Astrocyte (in vitro differentiated cells and primary cell): ENCODE measurements around the gene ETV1. TPM values are rescaled to one million over a fixed set of nuclear protein-coding genes. Genes with fewer than 3 reads are reported as not detected.
A peak's percentile ranks its signal among the peaks of the same experiment; 100 is the strongest.

Experiments used
- DNase-seq: peaks from one replicate; pipeline ENCODE4 v3.0.0-alpha.2; 2010; ENCODE audit warnings: low read depth
- FAIRE-seq: peaks from 2 replicates; lab custom pipeline; 2011; peaks lifted over from hg19 to GRCh38; lab: Jason Lieb, UNC
- H2AFZ ChIP-seq: 2 replicates; pipeline ENCODE4 v1.6.0; 2012; ENCODE audit warnings: low read depth, low read length, inconsistent platforms
- H3K27ac ChIP-seq: 2 replicates; pipeline ENCODE4 v1.5.1; 2011; ENCODE audit warnings: low read depth, low read length, inconsistent platforms
- H3K27me3 ChIP-seq: 2 replicates; pipeline ENCODE4 v1.6.0; 2011; ENCODE audit warnings: low read length, inconsistent platforms; ENCODE audit not compliant: insufficient read depth
- H3K36me3 ChIP-seq: 2 replicates; pipeline ENCODE4 v1.5.1; 2011; ENCODE audit warnings: low read length, inconsistent platforms; ENCODE audit not compliant: insufficient read depth
- H3K4me1 ChIP-seq: 2 replicates; pipeline ENCODE4 v1.5.1; 2011; ENCODE audit warnings: low read length, inconsistent platforms; ENCODE audit not compliant: insufficient read depth
- H3K4me2 ChIP-seq: 2 replicates; pipeline ENCODE4 v1.6.0; 2012; ENCODE audit warnings: low read length, inconsistent platforms
- H3K4me3 ChIP-seq: 2 replicates; pipeline ENCODE4 v1.5.1; 2011; ENCODE audit warnings: low read depth, mild to moderate bottlenecking, low read length, inconsistent platforms; ENCODE audit not compliant: insufficient read depth
- H3K79me2 ChIP-seq: 2 replicates; pipeline ENCODE4 v1.6.0; 2012; ENCODE audit warnings: mild to moderate bottlenecking, low read length, inconsistent platforms; ENCODE audit not compliant: insufficient read depth
- H3K9ac ChIP-seq: 2 replicates; pipeline ENCODE4 v1.6.0; 2012; ENCODE audit warnings: mild to moderate bottlenecking, low read length, inconsistent platforms
- H3K9me3 ChIP-seq: 2 replicates; pipeline ENCODE4 v1.5.1; 2012; ENCODE audit warnings: low read depth, mild to moderate bottlenecking, low read length, inconsistent platforms; ENCODE audit not compliant: insufficient read depth
- H4K20me1 ChIP-seq: 2 replicates; pipeline ENCODE4 v1.6.0; 2012; ENCODE audit warnings: low read length, inconsistent platforms; ENCODE audit not compliant: insufficient read depth
- H3K27ac Mint-ChIP-seq: one replicate; pipeline ENCODE4 v1.8.0; 2021; ENCODE audit warnings: mild to moderate bottlenecking, mixed read lengths; ENCODE audit not compliant: unreplicated experiment
- H3K27me3 Mint-ChIP-seq: one replicate; pipeline ENCODE4 v1.8.0; 2021; ENCODE audit warnings: low read depth, mixed read lengths; ENCODE audit not compliant: unreplicated experiment
- H3K36me3 Mint-ChIP-seq: one replicate; pipeline ENCODE4 v1.8.0; 2021; ENCODE audit warnings: low read depth, mixed read lengths; ENCODE audit not compliant: unreplicated experiment
- H3K4me1 Mint-ChIP-seq: one replicate; pipeline ENCODE4 v1.8.0; 2021; ENCODE audit warnings: low read depth, mixed read lengths; ENCODE audit not compliant: unreplicated experiment
- H3K4me3 Mint-ChIP-seq: one replicate; pipeline ENCODE4 v1.8.0; 2021; ENCODE audit warnings: mild to moderate bottlenecking, moderate library complexity, mixed read lengths; ENCODE audit not compliant: unreplicated experiment
- H3K9me3 Mint-ChIP-seq: one replicate; pipeline ENCODE4 v1.8.0; 2021; ENCODE audit warnings: mild to moderate bottlenecking, mixed read lengths; ENCODE audit not compliant: unreplicated experiment
- CTCF ChIP-seq: IDR thresholded peaks from 2 replicates; pipeline ENCODE4 v1.5.1; 2011; ENCODE audit warnings: low read depth, mild to moderate bottlenecking, inconsistent platforms, low read length, moderate library complexity; ENCODE audit not compliant: insufficient read depth
- EZH2 ChIP-seq: IDR thresholded peaks from 2 replicates; pipeline ENCODE4 v1.6.1; 2012; ENCODE audit warnings: mild to moderate bottlenecking, low read length, inconsistent platforms; ENCODE audit not compliant: insufficient read depth
- total RNA-seq: library from RNA; stranded (reverse); gene quantifications from 2 replicates; pipeline ENCODE4 v1.2.1, GENCODE V29; 2021

ETV1 gene
- total RNA-seq, 1 donor from 2014 or later = 12.6 TPM

- DNase-seq = peak; percentile 46
Observed at GRCh38 chr7:13987395-13987794, 2.1 kb downstream of the ETV1 start.

GRCh38 chr7:13986208-13986607, 3.3 kb downstream of the ETV1 start:
- H3K9me3 Mint-ChIP-seq = no peaks in the 10 kb centered on the region
- Histone ChIP-seq H3K36me3 (no peaks in the 10 kb centered on the region), H3K27me3 (no peaks in the 10 kb centered on the region), H3K4me2 (peak overlapping the region; percentile 66), H3K4me3 (peak overlapping the region; percentile 3), H2AFZ (no peak overlapping the region), H4K20me1 (no peaks in the 10 kb centered on the region), H3K9me3 (no peaks in the 10 kb centered on the region), H3K9ac (no peak overlapping the region), H3K27ac (no peak overlapping the region), H3K79me2 (peaks cover 4% of the 10 kb centered on the region), H3K4me1 (no peaks in the 10 kb centered on the region)
- H3K4me1 Mint-ChIP-seq = peaks cover 10% of the 10 kb centered on the region
- no peaks in the 10 kb centered on the region for H3K27me3 Mint-ChIP-seq
- DNase-seq (no peak), FAIRE-seq (no peak)
- H3K36me3 Mint-ChIP-seq = no peaks in the 10 kb centered on the region
- H3K27ac Mint-ChIP-seq = no peak overlapping the region
- H3K4me3 Mint-ChIP-seq = peak overlapping the region; percentile 23
- TF ChIP-seq EZH2 (no peak), CTCF (no peak)

More at GRCh38 chr7:13987395-13987794, 2.1 kb downstream of the ETV1 start:
- Histone ChIP-seq H4K20me1 (no peaks in the 10 kb centered on the region), H3K36me3 (no peaks in the 10 kb centered on the region), H3K27me3 (no peaks in the 10 kb centered on the region), H3K9me3 (no peaks in the 10 kb centered on the region), H3K79me2 (peaks cover 4% of the 10 kb centered on the region), H3K27ac (peak overlapping the region; percentile 67), H2AFZ (no peak overlapping the region), H3K4me2 (peak overlapping the region; percentile 92), H3K4me1 (peaks cover 8% of the 10 kb centered on the region), H3K9ac (peak overlapping the region; percentile 89), H3K4me3 (peak overlapping the region; percentile 92)
- no peak overlapping the region for H3K27ac Mint-ChIP-seq
- no peak overlapping the region for H3K4me3 Mint-ChIP-seq
- H3K27me3 Mint-ChIP-seq = no peaks in the 10 kb centered on the region
- no peaks in the 10 kb centered on the region for H3K9me3 Mint-ChIP-seq
- FAIRE-seq = no peak
- H3K36me3 Mint-ChIP-seq = no peaks in the 10 kb centered on the region
- TF ChIP-seq CTCF (no peak), EZH2 (no peak)
- H3K4me1 Mint-ChIP-seq = peaks cover 7% of the 10 kb centered on the region

- no peaks in the 10 kb centered on the region for H3K36me3 ChIP-seq
- H3K4me3 ChIP-seq = peak overlapping the region; percentile 30
- Mint-ChIP-seq H3K9me3 (no peaks in the 10 kb centered on the region), H3K4me1 (peaks cover 19% of the 10 kb centered on the region), H3K36me3 (no peaks in the 10 kb centered on the region), H3K4me3 (no peak overlapping the region), H3K27ac (no peak overlapping the region), H3K27me3 (no peaks in the 10 kb centered on the region)
- DNase-seq (no peak), FAIRE-seq (no peak)
- H3K9me3 ChIP-seq = no peaks in the 10 kb centered on the region
- peaks cover 4% of the 10 kb centered on the region for H3K79me2 ChIP-seq
- no peak overlapping the region for H3K9ac ChIP-seq
- no peak overlapping the region for H3K27ac ChIP-seq
- TF ChIP-seq EZH2 = no peak
- no peak for TF ChIP-seq CTCF
- H4K20me1 ChIP-seq = no peaks in the 10 kb centered on the region
- H3K4me1 ChIP-seq = peaks cover 9% of the 10 kb centered on the region
- peak overlapping the region; percentile 66 for H3K4me2 ChIP-seq
- H2AFZ ChIP-seq = no peak overlapping the region
- H3K27me3 ChIP-seq = no peaks in the 10 kb centered on the region
Observed at GRCh38 chr7:13984831-13985685, 4.4 kb downstream of the ETV1 start.
